Fibroblast of skin of right biceps (primary cell): ENCODE data around the gene CTDSPL2.
"Not testable (repeated sequence)": the region's sequence is repeated elsewhere in the genome, so short reads cannot be mapped to it uniquely, and the experiment has no call there.

Experiments used
- DNase-seq: peaks from one replicate; pipeline ENCODE4 v3.0.0-alpha.2; 2013

The CTDSPL2 gene

GRCh38 chr15:44542596-44542995 is 115.2 kb downstream of the CTDSPL2 start:
- no peak for DNase-seq

- not testable (repeated sequence) for DNase-seq
These were observed 117.3 kb downstream of the CTDSPL2 start for GRCh38 chr15:44544745-44545144.

GRCh38 chr15:44545913-44546802 is 118.7 kb downstream of the CTDSPL2 start:
- peak; percentile 31 for DNase-seq

- not testable (repeated sequence) for DNase-seq
These were observed 121.7 kb downstream of the CTDSPL2 start for GRCh38 chr15:44549152-44549551.

GRCh38 chr15:44550256-44550655 is 122.8 kb downstream of the CTDSPL2 start:
- peak; percentile 39 for DNase-seq

- no peak for DNase-seq
These were observed 123.3 kb downstream of the CTDSPL2 start for GRCh38 chr15:44550734-44551133.

- DNase-seq, result no peak
These were observed 127.7 kb downstream of the CTDSPL2 start for GRCh38 chr15:44554934-44555723.

- DNase-seq, result not testable (repeated sequence)
These were observed 133.5 kb downstream of the CTDSPL2 start for GRCh38 chr15:44560926-44561325.

- no peak for DNase-seq
These were observed 138.1 kb downstream of the CTDSPL2 start for GRCh38 chr15:44565387-44566154.

- DNase-seq, result no peak
These were observed 138.7 kb downstream of the CTDSPL2 start for GRCh38 chr15:44566155-44566540.

GRCh38 chr15:44568338-44568737 is 140.9 kb downstream of the CTDSPL2 start:
- no peak for DNase-seq

- DNase-seq, result no peak
These were observed 141.9 kb downstream of the CTDSPL2 start for GRCh38 chr15:44569316-44569715.

- no peak for DNase-seq
These were observed 142.9 kb downstream of the CTDSPL2 start for GRCh38 chr15:44570361-44570760.

- no peak for DNase-seq
These were observed 146.0 kb downstream of the CTDSPL2 start for GRCh38 chr15:44573386-44573785.

- DNase-seq, result no peak
These were observed 147.3 kb downstream of the CTDSPL2 start for GRCh38 chr15:44574734-44575133.
